GM06990 (cell line): Measurements from ENCODE around the gene AK4.

Experiments
- DNase-seq: peaks from one replicate; pipeline ENCODE4 v3.0.0-alpha.2; 2011; ENCODE audit not compliant: insufficient read length; ENCODE audit errors: extremely low read depth
- H3K27me3 ChIP-seq: replicated peaks from 2 replicates; pipeline ENCODE4 v1.6.0; 2011; ENCODE audit warnings: low read length; ENCODE audit not compliant: control insufficient read depth, insufficient read depth
- H3K36me3 ChIP-seq: 2 replicates; pipeline ENCODE4 v1.5.1; 2011; ENCODE audit warnings: low read length; ENCODE audit not compliant: control insufficient read depth, insufficient read depth
- H3K4me3 ChIP-seq: replicated peaks from 2 replicates; pipeline ENCODE4 v1.5.1; 2011; ENCODE audit warnings: low read depth, mild to moderate bottlenecking, control low read depth, low read length
- TF ChIP-seq, protein P1 (sequence below): IDR thresholded peaks from 2 replicates; pipeline ENCODE4 v1.5.1; 2011; ENCODE audit warnings: low read length, control low read depth, mild to moderate bottlenecking, inconsistent platforms; ENCODE audit not compliant: insufficient read depth, poor library complexity, severe bottlenecking

Gene AK4

DNA sequence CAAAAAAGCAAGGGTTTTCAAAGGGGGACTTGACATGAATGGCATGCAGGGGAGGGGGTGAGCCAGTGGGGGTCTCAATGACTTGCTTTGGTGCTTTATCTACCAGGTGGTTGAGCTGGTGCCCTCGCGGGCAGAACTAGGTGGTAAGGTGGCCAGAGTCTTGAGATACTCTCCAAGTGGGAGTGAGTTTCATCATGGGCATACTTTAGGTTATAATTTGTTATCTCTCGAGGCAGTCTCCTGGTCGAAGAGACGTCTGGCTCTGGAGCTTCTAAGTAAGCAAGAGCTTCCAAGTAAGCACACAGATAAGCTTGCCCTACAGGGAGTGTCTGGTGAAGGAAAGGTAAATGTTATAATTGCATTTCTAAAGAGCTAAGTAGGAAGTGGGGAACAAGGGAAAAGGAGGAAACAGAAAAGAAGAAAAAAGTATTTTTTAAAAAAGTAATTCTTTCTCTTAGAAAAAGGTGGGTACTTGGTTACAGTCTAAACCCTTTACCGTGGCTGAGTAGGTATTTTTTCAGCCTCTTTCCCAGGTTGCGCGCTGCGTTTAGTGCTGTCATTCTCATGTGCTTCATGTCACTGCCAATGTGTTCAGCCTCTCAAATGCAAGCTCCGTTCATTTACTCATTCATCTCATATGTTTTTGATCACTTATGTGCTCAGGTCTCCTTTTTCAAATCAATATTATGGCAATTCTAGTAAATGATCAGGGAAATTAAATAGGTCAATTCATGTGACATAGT, 129.8 kb downstream of the AK4 start:
- no peaks in the 10 kb centered on the region for H3K27me3 ChIP-seq
- TF ChIP-seq, protein P1, sequence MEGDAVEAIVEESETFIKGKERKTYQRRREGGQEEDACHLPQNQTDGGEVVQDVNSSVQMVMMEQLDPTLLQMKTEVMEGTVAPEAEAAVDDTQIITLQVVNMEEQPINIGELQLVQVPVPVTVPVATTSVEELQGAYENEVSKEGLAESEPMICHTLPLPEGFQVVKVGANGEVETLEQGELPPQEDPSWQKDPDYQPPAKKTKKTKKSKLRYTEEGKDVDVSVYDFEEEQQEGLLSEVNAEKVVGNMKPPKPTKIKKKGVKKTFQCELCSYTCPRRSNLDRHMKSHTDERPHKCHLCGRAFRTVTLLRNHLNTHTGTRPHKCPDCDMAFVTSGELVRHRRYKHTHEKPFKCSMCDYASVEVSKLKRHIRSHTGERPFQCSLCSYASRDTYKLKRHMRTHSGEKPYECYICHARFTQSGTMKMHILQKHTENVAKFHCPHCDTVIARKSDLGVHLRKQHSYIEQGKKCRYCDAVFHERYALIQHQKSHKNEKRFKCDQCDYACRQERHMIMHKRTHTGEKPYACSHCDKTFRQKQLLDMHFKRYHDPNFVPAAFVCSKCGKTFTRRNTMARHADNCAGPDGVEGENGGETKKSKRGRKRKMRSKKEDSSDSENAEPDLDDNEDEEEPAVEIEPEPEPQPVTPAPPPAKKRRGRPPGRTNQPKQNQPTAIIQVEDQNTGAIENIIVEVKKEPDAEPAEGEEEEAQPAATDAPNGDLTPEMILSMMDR = no peak

DNA sequence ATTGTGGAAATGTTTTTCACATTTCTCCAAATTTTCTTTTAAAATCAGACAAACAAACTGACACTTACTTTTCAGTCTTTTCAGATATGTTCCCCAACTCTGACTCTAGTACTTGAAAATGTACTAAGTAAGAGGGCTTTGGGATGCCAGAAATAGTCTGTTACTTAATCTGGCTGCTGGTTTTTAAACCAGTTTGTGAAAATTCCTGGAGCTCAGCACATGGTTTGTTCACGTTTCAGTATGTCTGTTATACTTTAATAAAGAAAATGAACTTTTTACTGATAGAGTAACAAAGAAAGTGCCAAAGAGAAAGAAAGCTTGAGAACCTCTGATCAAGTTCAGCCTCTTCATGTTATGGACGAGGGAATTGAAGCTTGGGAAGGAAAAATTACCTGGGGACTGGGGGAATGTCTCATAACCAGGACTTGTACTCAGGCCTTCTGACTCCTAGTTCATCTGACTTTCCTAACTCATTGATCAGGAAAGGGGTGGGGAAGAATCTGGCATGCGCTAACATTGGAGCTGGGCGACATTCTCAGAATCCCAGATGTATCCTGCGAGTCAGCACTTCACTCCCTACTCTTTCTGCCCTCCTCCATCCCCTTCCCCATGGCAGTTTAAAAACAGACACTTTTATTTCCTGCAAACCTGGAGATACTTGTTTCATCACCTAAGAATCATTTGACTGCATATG, 130.5 kb downstream of the AK4 start:
- Histone ChIP-seq H3K4me3 (no peak overlapping the region), H3K36me3 (no peaks in the 10 kb centered on the region), H3K27me3 (no peaks in the 10 kb centered on the region)
- no peak for DNase-seq
- TF ChIP-seq, protein P1 = no peak

More for the DNA sequence above, 129.8 kb downstream of the AK4 start:
- no peak for DNase-seq
- Histone ChIP-seq H3K36me3 (no peaks in the 10 kb centered on the region), H3K4me3 (no peak overlapping the region)

DNA sequence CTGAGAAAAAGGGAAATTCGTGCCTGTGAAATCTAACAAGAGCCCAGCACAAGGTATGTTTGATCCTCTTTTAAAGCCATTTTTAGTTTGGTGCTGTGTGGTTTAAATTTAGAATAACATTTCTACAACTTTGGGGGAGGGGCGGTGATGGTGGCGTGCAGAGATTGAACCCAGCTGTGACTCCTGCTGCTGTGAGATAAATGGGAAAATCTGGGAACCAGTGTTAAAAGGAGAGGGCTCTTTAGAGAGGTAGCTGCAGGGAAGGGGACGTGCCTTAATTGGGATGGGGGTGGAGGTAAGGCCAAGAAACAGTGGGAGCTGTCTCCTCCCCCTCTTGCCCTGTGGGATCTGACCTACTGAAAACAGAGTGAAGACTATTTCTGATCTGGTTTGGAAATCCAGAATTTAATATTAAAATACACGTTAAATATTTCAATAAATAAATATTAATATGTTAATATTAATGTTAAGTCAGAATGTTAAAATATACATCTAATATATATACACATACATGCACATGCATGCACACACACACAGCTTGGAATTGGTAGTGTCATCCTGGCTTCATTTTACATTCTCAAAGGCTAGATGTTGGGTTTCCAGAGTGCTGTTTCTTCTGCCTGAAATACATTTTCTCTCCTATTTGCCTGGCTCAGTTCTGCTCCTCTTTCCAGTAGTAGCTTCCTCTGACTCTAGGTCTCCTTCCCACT, 131.2 kb downstream of the AK4 start:
- TF ChIP-seq, protein P1 = no peak
- Histone ChIP-seq H3K4me3 (no peak overlapping the region), H3K27me3 (no peaks in the 10 kb centered on the region), H3K36me3 (no peaks in the 10 kb centered on the region)
- no peak for DNase-seq
